ENCODE measurements around the gene NUDT14.

The NUDT14 gene

GRCh38 chr14:105126126-105126980, 54.8 kb downstream of the NUDT14 start:
- H3K27me3 Mint-ChIP-seq (ENCODE audit: low read depth): peaks cover 39% of the 10 kb centered on the region
- no peak overlapping the region for H3K27ac Mint-ChIP-seq
- no peak overlapping the region for H3K4me3 Mint-ChIP-seq
- H3K9me3 Mint-ChIP-seq: peaks cover 21% of the 10 kb centered on the region
- TF ChIP-seq CTCF (IDR thresholded peaks at IDR 0.05; ENCODE audit: unreplicated experiment in 3 of 3): no peak
- H3K4me1 Mint-ChIP-seq: no peaks in the 10 kb centered on the region
- H3K36me3 Mint-ChIP-seq (ENCODE audit: low read depth): no peaks in the 10 kb centered on the region

- Mint-ChIP-seq H3K4me1 (no peaks in the 10 kb centered on the region), H3K27ac (no peak overlapping the region), H3K36me3 (ENCODE audit: low read depth) (no peaks in the 10 kb centered on the region), H3K27me3 (ENCODE audit: low read depth) (peaks cover 32% of the 10 kb centered on the region), H3K9me3 (peaks cover 25% of the 10 kb centered on the region), H3K4me3 (no peak overlapping the region)
- no peak for TF ChIP-seq CTCF (IDR thresholded peaks at IDR 0.05; ENCODE audit: unreplicated experiment in 3 of 3)
Measured at GRCh38 chr14:105124823-105125222, 56.3 kb downstream of the NUDT14 start.

GRCh38 chr14:105123981-105124765, 56.9 kb downstream of the NUDT14 start:
- Mint-ChIP-seq H3K9me3 (peaks cover 20% of the 10 kb centered on the region), H3K27ac (peak overlapping the region in 1 of 3 experiments; percentile 19), H3K36me3 (ENCODE audit: low read depth) (no peaks in the 10 kb centered on the region), H3K27me3 (ENCODE audit: low read depth) (peaks cover 27% of the 10 kb centered on the region), H3K4me1 (no peaks in the 10 kb centered on the region), H3K4me3 (no peak overlapping the region)
- TF ChIP-seq CTCF (IDR thresholded peaks at IDR 0.05; ENCODE audit: unreplicated experiment in 3 of 3): no peak

- Mint-ChIP-seq H3K27me3 (ENCODE audit: low read depth) (peaks cover 22% of the 10 kb centered on the region), H3K4me1 (no peaks in the 10 kb centered on the region), H3K9me3 (peaks cover 20% of the 10 kb centered on the region), H3K27ac (no peak overlapping the region), H3K36me3 (ENCODE audit: low read depth) (no peaks in the 10 kb centered on the region), H3K4me3 (no peak overlapping the region)
- TF ChIP-seq CTCF (IDR thresholded peaks at IDR 0.05; ENCODE audit: unreplicated experiment in 3 of 3): no peak
Measured at GRCh38 chr14:105123064-105123665, 57.9 kb downstream of the NUDT14 start.

All from nephron (organoid).